GF-D8 (cell line): Measurements from ENCODE around the gene SGPP2.
"Not testable (repeated sequence)": the region's sequence is repeated elsewhere in the genome, so short reads cannot be mapped to it uniquely, and the experiment has no call there.

ENCODE experiments used
- DNase-seq: peaks from one replicate; lab custom pipeline; 2025; lab: John Stamatoyannopoulos, UW

The SGPP2 gene

GRCh38 chr2:222424276-222424728, at the start of gene SGPP2:
Gene SGPP2 (plus strand): TSS chr2:222424543. CDS start chr2:222424603, 60 bp downstream.
- no peak for DNase-seq

- DNase-seq, result no peak
These were observed 48.5 kb upstream of the SGPP2 start for GRCh38 chr2:222375798-222376197.

- DNase-seq, result no peak
These were observed 43.9 kb upstream of the SGPP2 start for GRCh38 chr2:222380456-222380855.

GRCh38 chr2:222381566-222381965, 42.8 kb upstream of the SGPP2 start:
- no peak for DNase-seq

- DNase-seq, result no peak
These were observed 41.1 kb upstream of the SGPP2 start for GRCh38 chr2:222383255-222383654.

- DNase-seq, result no peak
These were observed 32.5 kb upstream of the SGPP2 start for GRCh38 chr2:222391743-222392285.

- DNase-seq, result no peak
These were observed 30.5 kb upstream of the SGPP2 start for GRCh38 chr2:222393733-222394267.

GRCh38 chr2:222398446-222398885, 25.9 kb upstream of the SGPP2 start:
- no peak for DNase-seq

GRCh38 chr2:222399038-222399783, 25.1 kb upstream of the SGPP2 start:
- DNase-seq, result no peak

- no peak for DNase-seq
These were observed 20.0 kb upstream of the SGPP2 start for GRCh38 chr2:222404151-222404905.

GRCh38 chr2:222408684-222409083, 15.7 kb upstream of the SGPP2 start:
- no peak for DNase-seq

- no peak for DNase-seq
These were observed 13.8 kb upstream of the SGPP2 start for GRCh38 chr2:222410534-222410933.

- DNase-seq, result not testable (repeated sequence)
These were observed 12.0 kb upstream of the SGPP2 start for GRCh38 chr2:222412334-222412733.

- DNase-seq, result no peak
These were observed 10.9 kb upstream of the SGPP2 start for GRCh38 chr2:222413295-222413911.

GRCh38 chr2:222418739-222419138, 5.6 kb upstream of the SGPP2 start:
- DNase-seq, result no peak

GRCh38 chr2:222420508-222420907, 3.8 kb upstream of the SGPP2 start:
- DNase-seq, result no peak

- no peak for DNase-seq
These were observed 2.7 kb upstream of the SGPP2 start for GRCh38 chr2:222421626-222422025.

- DNase-seq, result no peak
These were observed 1.2 kb upstream of the SGPP2 start for GRCh38 chr2:222423186-222423585.

- no peak for DNase-seq
These were observed 589 bp upstream of the SGPP2 start for GRCh38 chr2:222423632-222424275.

GRCh38 chr2:222424729-222425671, 657 bp downstream of the SGPP2 start:
- DNase-seq, result no peak
